ENCODE results near the gene C10orf105.

The C10orf105 gene

GRCh38 chr10:71751515-71752224 is 32.1 kb upstream of the C10orf105 start:
- DNase-seq (ENCODE audit: low spot score): no peak

- DNase-seq (ENCODE audit: low spot score): no peak
Observed at GRCh38 chr10:71750986-71751385, 31.4 kb upstream of the C10orf105 start.

- no peak for DNase-seq (ENCODE audit: low spot score)
Observed at GRCh38 chr10:71750124-71750841, 30.7 kb upstream of the C10orf105 start.

DNA sequence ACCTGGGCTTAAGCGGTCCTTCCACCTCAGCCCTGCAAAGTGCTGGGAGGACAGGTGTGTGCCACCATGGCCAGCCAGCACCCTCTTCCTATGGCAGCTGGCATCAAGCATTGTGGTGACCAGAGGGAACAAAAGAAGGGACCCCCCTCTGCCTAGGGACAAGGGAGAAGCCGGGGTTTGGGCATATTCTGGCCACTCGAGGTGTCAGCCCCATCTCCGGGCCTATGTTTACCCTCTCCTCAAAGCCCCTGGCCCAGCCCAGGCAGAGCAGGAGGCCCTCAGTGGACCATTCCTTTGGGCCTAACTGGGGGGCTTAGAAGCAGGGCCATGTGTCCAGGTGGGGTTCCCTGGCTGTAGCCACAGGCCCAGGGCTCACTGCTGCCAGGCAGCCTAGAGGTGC is 29.8 kb upstream of the C10orf105 start:
- no peak for DNase-seq (ENCODE audit: low spot score)

GRCh38 chr10:71748671-71749191 is 29.2 kb upstream of the C10orf105 start:
- no peak for DNase-seq (ENCODE audit: low spot score)

GRCh38 chr10:71747551-71748523 is 28.3 kb upstream of the C10orf105 start:
- no peak for DNase-seq (ENCODE audit: low spot score)

DNA sequence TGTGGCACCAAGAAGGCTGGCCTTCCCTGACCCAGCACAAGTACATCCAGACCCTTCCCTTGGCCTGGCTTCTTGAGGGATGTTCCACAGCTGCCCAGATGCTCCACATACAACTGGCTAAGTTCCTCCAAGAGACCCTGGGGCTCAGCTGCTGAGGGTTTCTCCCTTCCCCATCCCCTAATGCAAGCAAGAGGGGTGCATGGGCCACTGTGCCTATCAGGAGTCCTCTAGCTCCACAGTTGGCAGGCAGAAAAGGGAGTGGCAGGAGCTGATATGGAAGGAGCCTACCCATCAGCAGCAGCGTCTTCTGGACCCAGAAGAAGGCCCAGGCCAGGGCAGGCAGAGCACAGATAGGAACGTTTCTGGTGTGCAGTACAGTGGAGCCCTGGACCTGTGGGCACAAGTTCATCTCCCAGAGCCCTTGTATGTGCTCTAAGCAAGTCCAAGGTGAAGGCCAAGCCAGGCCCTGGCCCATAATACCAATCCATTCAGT is 27.5 kb upstream of the C10orf105 start:
- no peak for DNase-seq (ENCODE audit: low spot score)

GRCh38 chr10:71746344-71747037 is 26.9 kb upstream of the C10orf105 start:
- no peak for DNase-seq (ENCODE audit: low spot score)

DNA sequence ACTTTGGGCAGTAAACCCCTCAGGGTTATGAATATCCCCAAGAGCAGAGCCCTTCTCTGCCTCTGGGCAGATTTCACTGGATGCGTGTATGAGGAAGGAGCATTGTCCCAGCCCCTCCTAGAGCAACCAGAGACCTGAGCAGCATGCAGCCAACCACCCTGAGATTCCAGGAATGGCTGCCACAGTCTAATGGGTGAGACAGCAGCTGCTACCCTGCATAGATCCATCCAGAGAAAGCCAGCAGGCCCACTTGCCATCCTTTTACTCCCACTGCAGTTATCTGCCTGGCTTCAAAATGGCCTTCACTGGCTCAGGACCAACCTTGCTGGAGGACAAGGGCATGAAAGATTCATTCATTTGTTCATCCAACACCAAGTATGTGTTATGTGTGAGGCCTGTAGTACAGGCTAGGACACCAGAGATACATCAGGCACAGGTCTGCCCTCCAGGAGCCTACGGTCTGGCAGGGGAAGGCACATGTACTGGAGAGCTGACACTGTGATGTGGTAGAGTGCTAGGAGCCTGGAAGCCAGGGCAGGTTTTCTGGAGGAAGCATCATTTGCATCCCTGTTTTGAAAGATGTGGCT is 26.2 kb upstream of the C10orf105 start:
- DNase-seq (ENCODE audit: low spot score): no peak

DNA sequence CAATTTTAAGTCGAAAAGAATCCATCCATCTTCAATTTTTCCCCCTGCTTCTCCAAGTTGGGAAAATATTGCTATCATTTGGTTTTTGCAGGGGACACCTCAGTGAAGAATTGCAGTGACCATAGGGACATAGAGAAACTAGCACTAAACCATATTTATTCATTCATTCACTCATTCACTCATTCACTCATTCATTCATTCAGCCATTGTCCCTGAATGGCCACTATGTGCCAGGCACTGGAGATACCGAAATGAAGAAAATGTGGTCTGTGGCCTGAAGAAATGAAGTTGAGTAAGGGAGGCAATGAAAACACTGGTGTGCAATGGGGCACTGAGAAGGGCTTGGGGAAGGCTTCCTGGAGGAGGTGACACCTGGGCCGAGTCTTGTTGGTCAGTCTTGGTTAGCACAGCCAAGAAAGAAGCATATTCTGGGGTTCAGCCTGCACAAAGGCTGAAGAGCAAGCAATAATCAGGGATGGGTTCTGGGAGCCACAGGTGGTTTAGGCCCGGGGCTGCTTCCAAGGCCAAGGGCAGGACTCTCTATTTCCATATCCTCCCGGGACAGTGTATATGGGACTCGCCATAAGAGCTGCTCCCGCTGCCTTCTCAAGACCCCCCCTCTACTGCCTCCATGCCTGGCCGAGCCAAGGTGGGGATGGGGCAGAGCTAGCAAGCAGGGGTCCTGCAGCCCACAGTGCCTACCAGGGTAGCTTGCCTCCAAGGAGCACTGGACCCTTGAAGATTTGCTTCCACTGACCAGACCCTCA is 25.5 kb upstream of the C10orf105 start:
- DNase-seq (ENCODE audit: low spot score): no peak

DNA sequence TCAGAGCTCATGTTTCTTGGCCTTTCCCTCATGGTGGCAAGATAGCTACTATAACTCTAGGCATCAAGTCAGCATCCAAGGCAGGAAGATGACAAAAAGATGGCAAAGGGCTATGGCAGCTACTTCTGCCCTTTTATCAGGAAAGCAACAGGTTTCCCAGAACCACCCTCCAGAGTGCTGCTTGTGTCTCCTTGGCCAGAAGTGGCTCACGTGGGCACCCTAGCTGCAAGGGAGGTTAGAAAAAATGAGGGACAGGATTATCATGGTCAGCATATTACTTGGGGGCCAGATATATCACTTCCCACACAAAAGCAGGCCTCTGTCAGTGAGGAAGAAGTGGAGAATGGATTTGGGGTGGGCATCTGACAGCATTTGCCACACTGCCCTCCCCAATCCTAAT is 24.3 kb upstream of the C10orf105 start:
- no peak for DNase-seq (ENCODE audit: low spot score)

DNA sequence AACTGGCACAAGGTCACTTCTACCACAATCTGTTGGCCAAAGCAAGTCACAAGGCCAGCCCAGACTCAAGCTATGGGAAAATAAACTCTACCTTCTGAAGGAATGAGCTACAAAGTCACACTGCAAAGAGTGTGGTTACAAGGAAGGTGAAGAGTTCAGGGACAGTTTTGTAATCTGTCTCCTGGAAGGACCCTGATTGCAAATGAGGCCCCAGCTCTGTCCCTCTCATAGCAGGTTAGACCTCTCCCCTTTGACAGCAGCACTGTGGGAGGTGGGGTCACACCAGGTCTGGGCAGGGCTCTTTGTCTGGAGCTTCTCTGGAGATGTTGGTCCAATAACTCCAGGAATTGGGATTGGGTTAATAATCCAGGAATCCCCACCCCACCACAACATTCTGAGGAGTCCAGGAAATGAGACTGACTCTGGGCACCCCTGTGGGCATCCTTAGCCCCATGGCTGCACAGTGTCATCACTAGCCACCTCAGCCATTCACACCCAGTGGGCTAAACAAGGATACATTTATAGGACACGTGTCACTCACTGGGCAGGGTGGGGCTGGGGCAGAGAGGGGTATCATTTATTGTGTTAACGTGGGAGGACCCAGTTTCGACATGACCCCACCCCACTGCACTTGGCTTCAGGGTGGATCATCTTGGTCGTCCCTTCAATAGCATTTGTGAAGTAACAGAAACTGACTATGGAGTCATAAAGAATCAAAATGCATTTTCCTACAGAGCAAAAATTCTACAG is 23.7 kb upstream of the C10orf105 start:
- DNase-seq (ENCODE audit: low spot score): no peak

DNA sequence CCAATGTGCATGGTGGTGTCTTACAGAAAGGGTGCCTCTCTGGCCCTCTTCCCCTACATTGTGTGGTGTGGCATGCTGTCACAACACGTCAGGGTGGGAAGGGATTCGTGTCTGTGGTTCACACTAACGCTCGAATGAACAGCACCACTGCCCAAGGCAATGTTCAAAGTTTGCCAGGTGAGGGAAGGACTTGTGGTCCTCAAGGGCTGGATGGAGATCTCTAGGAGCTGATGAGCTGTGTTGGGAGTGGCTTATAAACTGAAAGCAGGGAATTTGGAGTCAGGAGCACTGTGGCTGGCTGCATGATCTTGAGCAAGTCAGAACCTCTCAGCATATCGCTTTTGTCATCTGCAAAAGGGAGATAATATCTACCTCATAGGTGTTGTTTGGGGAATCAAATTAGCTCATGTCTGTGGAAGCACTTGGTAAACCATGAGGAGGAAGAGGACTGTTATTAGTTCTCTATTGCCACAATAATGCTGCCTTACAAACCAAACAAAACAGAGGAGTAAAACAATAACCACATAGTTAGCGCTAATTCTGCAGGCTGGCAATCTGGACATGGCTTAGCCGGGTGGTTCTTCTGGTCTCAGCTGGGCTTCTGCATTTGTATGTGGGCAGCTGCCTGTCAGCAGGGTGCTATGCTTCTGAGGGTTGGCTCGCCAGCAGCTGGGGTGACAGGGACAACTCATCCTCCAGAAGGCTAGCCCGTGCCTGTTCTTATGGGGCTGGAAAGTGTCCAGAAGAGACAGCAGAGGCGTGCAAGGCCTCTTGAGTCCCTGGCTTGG is 22.9 kb upstream of the C10orf105 start:
- DNase-seq (ENCODE audit: low spot score): no peak

DNA sequence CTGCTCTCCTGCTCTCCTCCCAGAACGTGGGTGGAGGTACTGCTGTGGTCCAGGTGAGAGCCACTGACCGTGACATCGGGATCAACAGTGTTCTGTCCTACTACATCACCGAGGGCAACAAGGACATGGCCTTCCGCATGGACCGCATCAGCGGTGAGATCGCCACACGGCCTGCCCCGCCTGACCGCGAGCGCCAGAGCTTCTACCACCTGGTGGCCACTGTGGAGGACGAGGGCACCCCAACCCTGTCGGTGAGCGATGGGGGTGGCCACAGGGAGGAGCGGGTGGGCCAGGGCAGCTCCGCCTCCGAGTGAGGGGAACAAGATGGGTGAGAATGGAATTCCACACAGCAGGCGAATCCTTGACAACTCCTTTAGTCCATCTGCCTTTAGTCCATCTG is 22.1 kb upstream of the C10orf105 start:
- no peak for DNase-seq (ENCODE audit: low spot score)

DNA sequence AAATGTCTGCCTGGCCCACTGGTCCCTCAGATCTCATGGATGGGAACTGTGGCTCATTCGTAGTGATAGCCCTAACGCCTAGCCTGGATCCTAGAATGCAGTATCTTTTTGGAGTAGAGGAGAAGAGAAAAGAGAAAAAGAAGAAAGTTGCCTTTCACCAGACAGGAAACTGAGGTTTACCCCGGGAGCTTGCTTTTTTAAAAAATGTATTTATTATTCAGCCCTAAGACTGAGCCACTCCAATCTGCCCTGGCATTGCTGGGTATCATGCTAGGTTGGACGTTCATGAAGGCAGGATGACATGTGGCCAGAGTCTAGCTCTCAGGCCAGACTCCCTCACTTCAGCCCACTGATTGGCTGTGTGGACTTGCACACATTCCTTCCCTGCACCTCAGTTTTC is 21.5 kb upstream of the C10orf105 start:
- no peak for DNase-seq (ENCODE audit: low spot score)

DNA sequence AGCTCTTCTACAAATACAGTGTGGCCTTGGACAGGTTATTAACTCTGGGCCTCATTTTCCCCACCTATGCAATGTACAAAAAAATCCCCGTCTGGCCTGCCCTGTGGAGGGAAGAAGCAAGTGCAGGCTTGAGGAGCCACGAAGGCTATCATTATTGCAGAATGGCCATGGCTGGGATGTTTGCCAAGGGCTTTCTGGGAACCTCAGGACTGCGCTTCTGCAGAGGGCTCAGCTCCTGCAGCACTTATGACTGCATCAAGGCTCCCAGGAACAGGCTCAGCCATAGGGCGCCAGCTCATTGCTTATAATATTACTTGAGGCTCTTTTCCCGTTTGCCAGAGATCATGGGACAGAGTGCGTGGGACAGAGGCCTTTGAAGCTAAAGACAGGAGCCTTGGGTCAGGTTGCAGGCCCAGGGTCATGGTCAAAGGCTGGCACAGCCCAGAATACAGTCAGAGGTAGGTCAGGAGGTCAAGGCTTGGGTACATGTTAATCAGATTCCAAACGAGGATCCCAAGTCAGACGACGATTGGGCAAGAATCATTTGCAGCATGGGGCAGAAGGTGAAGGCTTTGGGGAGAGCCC is 20.6 kb upstream of the C10orf105 start:
- no peak for DNase-seq (ENCODE audit: low spot score)

GRCh38 chr10:71739358-71739900 is 19.9 kb upstream of the C10orf105 start:
- no peak for DNase-seq (ENCODE audit: low spot score)

DNA sequence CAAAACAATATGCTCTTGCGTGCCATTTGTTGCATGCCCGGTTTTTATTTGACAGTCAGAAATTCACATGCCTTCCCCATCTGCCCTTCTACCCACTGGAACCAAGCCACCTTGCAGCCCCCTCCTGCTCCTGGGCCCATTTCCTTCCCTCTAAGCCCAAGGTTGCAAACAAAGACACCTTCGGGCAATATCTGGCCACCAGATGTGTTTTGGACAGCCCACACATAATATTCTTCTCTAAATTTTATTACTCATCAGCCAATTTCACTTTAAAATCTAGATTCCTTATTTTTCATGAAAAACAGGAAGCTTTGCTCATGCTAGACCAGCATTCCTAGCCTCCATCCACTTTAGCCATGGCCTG is 18.2 kb upstream of the C10orf105 start:
- DNase-seq (ENCODE audit: low spot score): no peak

Data from LoVo (cell line).